ENCODE results near the gene ADAMTS7. TPM values are rescaled to one million over a fixed set of nuclear protein-coding genes. Genes with fewer than 3 reads are reported as not detected.
"Not testable (repeated sequence)": the region's sequence is repeated elsewhere in the genome, so short reads cannot be mapped to it uniquely, and the experiment has no call there.

The ADAMTS7 gene
- total RNA-seq, 1 donor from 2014 or later: 10.5 TPM

DNA sequence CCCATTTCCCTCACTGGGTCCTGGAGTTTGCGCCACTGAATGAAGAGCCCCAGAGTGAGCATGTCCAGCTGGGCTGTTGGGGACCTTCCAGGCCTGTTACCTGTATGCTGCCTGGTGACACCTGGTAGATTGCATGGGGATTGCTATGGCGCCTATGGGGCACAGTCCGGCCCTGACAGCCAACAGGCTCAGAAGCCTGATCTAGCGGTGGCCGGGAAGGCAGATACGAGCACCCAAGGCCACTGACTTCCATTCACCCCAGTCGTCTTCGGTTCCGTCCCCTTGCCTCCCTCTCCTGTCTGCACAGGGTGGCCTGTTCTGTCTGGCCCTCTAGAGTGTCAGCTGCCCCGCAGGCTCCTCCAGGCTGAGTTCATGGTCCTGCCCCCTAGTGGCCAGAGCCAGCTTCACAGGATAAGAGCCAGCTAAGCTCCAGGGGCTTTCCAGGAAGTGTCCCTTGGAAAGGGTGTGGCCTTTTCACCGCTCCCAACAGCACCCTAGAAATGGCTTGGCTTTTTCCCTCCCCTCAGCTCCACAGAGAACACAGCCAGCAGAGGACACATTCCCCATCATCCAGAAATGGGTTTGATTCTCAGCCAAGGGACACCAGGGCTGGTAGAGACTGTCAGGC lies 73.2 kb downstream of the ADAMTS7 start:
- not testable (repeated sequence) for DNase-seq (ENCODE audit: low read depth); H3K4me3 ChIP-seq (ENCODE audit: low read depth, low read length)
- TF ChIP-seq, protein P1, sequence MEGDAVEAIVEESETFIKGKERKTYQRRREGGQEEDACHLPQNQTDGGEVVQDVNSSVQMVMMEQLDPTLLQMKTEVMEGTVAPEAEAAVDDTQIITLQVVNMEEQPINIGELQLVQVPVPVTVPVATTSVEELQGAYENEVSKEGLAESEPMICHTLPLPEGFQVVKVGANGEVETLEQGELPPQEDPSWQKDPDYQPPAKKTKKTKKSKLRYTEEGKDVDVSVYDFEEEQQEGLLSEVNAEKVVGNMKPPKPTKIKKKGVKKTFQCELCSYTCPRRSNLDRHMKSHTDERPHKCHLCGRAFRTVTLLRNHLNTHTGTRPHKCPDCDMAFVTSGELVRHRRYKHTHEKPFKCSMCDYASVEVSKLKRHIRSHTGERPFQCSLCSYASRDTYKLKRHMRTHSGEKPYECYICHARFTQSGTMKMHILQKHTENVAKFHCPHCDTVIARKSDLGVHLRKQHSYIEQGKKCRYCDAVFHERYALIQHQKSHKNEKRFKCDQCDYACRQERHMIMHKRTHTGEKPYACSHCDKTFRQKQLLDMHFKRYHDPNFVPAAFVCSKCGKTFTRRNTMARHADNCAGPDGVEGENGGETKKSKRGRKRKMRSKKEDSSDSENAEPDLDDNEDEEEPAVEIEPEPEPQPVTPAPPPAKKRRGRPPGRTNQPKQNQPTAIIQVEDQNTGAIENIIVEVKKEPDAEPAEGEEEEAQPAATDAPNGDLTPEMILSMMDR (conservative IDR thresholded peaks at IDR 0.05; ENCODE audit: low read depth, low read length): peak; percentile 73

DNA sequence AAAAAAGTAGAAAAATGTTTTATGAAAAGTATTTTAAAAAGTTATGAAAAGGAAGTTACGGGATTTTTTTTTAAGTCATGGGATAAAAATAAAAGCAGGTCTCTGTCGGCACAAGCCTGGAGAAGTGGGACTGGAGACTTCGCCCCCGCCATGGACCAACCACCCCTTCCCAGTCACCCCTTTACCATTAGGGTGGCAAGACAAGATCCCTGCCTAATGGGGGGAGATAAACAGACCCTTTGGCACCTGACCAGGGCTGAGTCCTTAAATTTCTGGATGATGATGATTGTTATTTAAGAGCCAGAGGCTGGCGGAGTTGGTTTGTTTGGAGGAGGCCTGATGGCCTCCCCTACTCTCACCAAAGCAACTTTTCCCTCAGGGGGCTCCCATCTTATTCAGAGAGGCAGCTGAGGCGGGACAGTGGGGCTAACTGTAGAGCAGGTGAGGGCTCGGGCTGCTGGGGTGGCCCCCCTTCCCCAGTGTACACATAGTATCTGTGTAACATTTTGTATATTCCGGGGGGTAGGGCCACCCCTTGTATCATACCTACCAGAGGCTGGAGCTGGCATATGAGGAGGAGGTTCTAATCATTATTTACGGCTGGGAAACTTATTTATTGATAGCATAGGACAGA lies 74.0 kb downstream of the ADAMTS7 start:
- TF ChIP-seq, protein P1 (conservative IDR thresholded peaks at IDR 0.05; ENCODE audit: low read depth, low read length): no peak
- H3K4me3 ChIP-seq (ENCODE audit: low read depth, low read length): no peak overlapping the region
- DNase-seq (ENCODE audit: low read depth): no peak

GRCh38 chr15:78736286-78736685 lies 75.0 kb downstream of the ADAMTS7 start:
- DNase-seq (ENCODE audit: low read depth); H3K4me3 ChIP-seq (ENCODE audit: low read depth, low read length): not testable (repeated sequence)

GRCh38 chr15:78734451-78735064 lies 76.7 kb downstream of the ADAMTS7 start:
- H3K4me3 ChIP-seq (ENCODE audit: low read depth, low read length): no peak overlapping the region
- TF ChIP-seq, protein P1 (conservative IDR thresholded peaks at IDR 0.05; ENCODE audit: low read depth, low read length): no peak
- DNase-seq (ENCODE audit: low read depth): no peak

DNA sequence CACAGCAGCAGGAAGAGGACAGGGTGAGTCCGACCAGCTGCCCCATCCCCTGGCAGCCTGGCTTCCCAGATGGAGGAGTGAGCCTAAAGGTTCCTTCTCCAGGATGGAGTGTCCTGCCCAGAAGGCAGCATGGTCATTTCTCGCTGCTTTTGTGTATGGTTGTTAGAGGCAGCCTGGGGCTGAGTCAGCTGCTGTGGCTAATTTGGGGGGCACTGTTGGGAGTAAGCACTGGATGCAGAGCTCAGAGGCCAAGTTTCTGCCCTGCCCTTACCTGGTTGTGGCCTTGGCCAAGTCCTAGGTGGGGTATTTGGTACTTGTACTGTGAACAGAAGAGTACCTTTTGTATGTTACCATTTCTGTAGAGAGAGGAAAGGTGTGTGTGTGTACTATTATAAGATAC lies 78.6 kb downstream of the ADAMTS7 start:
- no peak for DNase-seq (ENCODE audit: low read depth)
- TF ChIP-seq, protein P1 (conservative IDR thresholded peaks at IDR 0.05; ENCODE audit: low read depth, low read length): no peak
- H3K4me3 ChIP-seq (ENCODE audit: low read depth, low read length): no peak overlapping the region

DNA sequence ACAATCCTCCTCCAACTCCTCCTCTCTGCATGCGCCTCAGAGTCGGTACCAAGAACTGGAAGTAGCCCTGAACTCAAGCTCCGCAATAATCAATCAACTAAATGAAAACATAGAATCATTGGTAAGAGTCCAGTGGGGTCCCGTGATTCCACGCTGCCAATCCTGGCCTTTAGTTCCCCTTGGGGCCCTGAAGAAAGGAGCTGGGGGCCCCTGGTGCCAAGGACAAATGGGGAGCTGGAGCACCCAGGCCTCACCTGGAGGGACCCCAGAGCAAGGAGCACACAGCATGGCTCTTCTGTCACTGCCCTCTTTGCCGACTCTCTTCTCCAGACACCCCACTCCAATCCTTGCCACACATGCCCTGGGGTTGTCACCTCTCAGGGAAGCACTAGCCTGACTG lies 80.3 kb downstream of the ADAMTS7 start:
- DNase-seq (ENCODE audit: low read depth): no peak
- TF ChIP-seq, protein P1 (conservative IDR thresholded peaks at IDR 0.05; ENCODE audit: low read depth, low read length): no peak
- H3K4me3 ChIP-seq (ENCODE audit: low read depth, low read length): no peak overlapping the region

DNA sequence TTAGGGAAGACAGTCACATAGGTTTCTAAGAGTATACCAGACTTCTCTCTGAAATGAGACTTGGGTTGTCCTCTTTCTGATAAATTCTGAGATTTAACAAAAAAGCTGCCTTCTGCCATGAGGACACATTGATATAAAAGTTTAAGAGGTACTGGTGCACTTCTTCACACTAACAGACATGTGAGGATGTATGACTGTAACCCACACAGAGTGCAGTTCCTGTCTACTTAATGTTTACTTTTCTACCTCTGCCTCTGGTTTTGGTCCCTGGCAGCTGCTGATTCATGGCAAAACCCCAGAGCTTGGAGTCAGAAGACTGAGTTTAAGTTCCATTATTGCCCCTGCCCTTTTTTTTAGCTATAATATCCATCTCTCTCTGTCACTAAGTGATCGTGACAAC lies 82.8 kb downstream of the ADAMTS7 start:
- H3K4me3 ChIP-seq (ENCODE audit: low read depth, low read length); DNase-seq (ENCODE audit: low read depth): not testable (repeated sequence)

GRCh38 chr15:78727561-78727960 lies 83.7 kb downstream of the ADAMTS7 start:
- TF ChIP-seq, protein P1 (conservative IDR thresholded peaks at IDR 0.05; ENCODE audit: low read depth, low read length): no peak
- no peak for DNase-seq (ENCODE audit: low read depth)
- H3K4me3 ChIP-seq (ENCODE audit: low read depth, low read length): no peak overlapping the region
